ENCODE data around the gene SNN.

DNA sequence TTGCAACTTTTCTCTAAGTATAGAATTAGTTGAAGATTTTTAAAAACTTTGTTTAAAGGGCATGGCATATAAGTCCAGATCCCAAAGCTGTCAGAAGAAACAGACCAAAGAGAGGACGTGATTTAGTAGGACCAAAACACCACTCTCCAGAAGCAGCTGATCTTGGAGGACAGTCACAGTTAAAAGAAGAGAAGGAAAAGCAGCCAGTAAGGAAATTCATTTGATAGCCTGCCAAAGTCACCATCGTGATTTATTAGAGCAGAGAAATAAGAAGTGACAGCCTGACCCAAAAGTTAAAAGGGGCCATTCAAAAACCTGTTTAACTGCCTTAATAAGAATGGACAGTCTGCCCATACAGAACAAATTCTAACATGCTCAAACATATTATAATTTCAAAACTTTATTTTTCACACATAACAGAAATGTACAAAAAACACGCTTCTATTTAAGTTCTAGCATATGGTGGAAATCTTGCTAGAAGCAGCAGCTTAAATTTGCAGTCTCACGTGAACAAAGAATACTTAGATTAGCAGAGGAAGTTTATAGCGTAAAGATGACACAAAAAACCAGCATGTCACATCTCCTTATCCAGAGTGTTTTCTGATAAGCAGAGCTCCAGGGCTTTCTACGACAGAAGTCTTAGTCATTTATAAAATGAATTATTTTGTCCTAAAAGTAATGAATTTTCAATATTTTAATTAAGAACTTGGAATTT lies 37.2 kb downstream of the SNN start:
- TF ChIP-seq, protein P1, sequence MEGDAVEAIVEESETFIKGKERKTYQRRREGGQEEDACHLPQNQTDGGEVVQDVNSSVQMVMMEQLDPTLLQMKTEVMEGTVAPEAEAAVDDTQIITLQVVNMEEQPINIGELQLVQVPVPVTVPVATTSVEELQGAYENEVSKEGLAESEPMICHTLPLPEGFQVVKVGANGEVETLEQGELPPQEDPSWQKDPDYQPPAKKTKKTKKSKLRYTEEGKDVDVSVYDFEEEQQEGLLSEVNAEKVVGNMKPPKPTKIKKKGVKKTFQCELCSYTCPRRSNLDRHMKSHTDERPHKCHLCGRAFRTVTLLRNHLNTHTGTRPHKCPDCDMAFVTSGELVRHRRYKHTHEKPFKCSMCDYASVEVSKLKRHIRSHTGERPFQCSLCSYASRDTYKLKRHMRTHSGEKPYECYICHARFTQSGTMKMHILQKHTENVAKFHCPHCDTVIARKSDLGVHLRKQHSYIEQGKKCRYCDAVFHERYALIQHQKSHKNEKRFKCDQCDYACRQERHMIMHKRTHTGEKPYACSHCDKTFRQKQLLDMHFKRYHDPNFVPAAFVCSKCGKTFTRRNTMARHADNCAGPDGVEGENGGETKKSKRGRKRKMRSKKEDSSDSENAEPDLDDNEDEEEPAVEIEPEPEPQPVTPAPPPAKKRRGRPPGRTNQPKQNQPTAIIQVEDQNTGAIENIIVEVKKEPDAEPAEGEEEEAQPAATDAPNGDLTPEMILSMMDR (IDR thresholded peaks at IDR 0.05), result no peak
- no peak for TF ChIP-seq POLR2A (IDR thresholded peaks at IDR 0.05)
